ENCODE results near the gene SLC29A4.
A peak's percentile ranks its signal among the peaks of the same experiment; 100 is the strongest.
"Not testable (repeated sequence)": the region's sequence is repeated elsewhere in the genome, so short reads cannot be mapped to it uniquely, and the experiment has no call there.

SLC29A4 gene

DNA sequence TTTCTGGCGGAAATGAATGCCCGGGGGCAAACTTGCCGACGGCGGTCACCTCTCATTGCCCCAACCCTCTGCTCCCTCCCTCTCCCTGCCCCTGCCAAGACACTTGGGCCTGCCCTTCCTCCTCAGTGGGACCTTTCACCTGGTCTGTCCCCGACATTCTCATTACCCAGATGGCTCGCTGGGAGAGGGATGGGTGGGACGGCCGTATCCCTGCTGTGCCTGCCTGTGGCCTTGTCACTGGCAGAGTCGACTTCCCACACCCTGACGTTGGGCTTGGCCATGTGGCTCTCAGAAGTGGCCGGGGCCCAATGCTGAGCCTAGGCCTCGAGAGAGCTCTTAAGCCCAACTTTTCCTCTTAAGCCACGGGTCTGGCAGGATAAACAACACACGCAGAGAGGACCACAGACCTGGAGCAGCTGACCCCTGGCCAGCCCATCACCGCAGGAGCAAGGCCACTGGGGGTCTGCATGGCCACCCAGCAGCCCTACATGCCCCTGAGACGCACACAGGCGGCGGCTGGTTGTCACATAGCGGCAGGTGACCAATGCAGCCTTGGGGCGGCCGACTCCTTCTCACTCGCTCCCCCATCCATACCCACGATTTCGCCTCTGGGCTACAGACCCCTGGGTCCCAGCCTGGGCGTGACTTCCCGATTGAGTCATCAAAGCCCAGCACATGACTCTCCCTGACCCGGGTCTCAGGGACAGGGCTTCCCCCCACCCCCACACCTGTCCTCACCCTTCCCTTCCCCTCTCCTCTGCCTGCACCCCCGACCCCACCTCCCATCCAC lies 40.1 kb downstream of the SLC29A4 start:
- ATAC-seq, result no peak
- Mint-ChIP-seq H3K4me1 (no peaks in the 10 kb centered on the region), H3K4me3 (no peak overlapping the region), H3K9me3 (peaks cover 6% of the 10 kb centered on the region), H3K27ac (no peak overlapping the region), H3K36me3 (peaks cover 70% of the 10 kb centered on the region)
- no peak for DNase-seq (ENCODE audit: low spot score in 2 of 2)

DNA sequence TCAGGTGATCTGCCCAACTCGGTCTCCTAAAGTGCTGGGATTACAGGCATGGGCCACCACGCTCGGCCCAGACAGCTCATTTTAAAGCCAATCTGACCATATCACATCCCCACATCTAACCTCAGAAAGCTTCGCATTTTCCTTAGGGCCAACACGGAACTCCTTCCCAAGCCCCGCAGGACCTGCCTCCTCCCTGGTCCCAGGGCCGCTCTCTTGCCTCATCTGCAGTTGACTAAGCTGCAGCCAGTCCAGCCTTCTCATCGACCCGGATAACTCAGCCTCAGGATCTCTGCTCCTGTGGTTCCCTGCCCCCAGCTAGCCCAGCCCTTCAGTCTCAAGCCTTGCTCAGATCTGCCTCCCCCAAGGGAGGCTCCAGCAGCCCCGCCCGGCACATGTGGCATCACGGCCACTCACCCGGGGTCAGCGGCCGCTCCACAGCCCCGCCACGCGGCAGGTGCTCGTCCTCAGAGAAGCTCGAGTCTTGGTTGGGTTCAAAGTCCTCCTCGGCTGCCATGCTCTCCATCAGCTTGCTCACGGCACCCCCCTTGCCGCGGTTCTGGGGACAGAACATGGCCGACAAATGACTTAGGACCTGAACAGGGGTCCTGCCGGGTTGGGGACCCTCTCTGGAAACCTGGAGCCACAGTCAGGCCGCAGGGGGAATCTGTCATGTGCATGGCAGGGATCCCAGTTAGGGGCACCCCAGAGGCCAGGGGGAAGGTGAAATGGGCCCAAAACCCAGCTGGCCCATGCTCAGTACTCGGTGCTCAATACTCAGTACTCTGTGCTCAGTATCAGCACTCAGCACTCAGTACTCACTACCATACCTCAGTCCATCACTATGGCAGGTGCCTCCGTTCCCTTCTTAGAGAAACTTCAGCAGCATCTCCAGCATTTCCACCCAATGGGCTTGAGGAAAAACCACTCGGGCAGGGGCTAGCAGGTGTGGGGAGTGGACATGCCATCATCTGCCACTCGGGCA lies 41.3 kb downstream of the SLC29A4 start:
- H3K36me3 Mint-ChIP-seq, result peaks cover 68% of the 10 kb centered on the region
- not testable (repeated sequence) for H3K27ac Mint-ChIP-seq; H3K9me3 Mint-ChIP-seq; ATAC-seq; H3K4me1 Mint-ChIP-seq; DNase-seq (ENCODE audit: low spot score in 2 of 2); H3K4me3 Mint-ChIP-seq

DNA sequence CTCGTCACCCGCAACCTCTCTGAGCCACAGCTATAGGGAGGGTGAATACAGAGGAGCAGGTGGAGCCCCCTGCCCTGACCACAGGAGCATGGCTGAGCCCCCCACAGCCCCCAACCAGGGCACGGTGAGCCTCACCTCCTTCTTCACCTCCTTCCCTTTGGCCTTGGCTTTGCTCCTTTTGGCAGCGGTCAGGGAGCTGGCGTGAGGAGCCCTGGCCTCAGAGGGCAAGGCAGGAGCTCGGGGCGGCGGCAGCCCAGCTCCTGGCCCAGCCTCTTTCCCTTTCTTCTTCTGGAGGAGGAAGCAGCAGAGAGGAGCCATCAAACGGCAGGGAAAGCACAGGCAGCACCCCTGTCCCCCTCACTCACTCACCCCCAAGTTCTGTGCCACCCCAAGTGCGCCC lies 42.2 kb downstream of the SLC29A4 start:
- peaks cover 68% of the 10 kb centered on the region for H3K36me3 Mint-ChIP-seq
- ATAC-seq, result no peak

DNA sequence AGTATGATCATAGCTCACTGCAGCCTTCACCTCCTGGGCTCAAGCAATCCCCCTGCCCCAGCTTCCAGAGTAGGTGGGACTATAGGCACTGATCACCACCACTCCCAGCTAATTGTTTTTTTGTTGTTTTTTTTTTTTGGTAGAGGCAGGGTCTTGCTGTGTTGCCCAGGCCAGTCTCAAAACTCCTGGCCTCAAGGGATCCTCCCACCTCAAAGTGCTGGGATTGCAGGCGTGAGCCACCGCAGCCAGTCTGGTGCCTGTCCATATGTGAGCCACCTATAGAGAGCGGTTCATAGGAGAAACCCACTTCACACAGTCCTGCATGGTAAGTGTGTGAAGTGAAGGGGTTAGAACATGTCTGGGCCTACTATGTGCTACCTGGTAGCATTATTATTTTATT lies 47.5 kb downstream of the SLC29A4 start:
- H3K4me1 Mint-ChIP-seq, result peaks cover 28% of the 10 kb centered on the region
- H3K9me3 Mint-ChIP-seq, result no peaks in the 10 kb centered on the region
- no peak overlapping the region for H3K27ac Mint-ChIP-seq
- DNase-seq (ENCODE audit: low spot score in 2 of 2), result no peak
- no peak for ATAC-seq
- H3K36me3 Mint-ChIP-seq, result peaks cover 92% of the 10 kb centered on the region
- no peak overlapping the region for H3K4me3 Mint-ChIP-seq

More for the DNA sequence above, 42.2 kb downstream of the SLC29A4 start:
- no peak overlapping the region for H3K4me3 Mint-ChIP-seq
- no peaks in the 10 kb centered on the region for H3K9me3 Mint-ChIP-seq
- H3K27ac Mint-ChIP-seq, result no peak overlapping the region
- no peaks in the 10 kb centered on the region for H3K4me1 Mint-ChIP-seq
- DNase-seq (ENCODE audit: low spot score in 2 of 2), result no peak

DNA sequence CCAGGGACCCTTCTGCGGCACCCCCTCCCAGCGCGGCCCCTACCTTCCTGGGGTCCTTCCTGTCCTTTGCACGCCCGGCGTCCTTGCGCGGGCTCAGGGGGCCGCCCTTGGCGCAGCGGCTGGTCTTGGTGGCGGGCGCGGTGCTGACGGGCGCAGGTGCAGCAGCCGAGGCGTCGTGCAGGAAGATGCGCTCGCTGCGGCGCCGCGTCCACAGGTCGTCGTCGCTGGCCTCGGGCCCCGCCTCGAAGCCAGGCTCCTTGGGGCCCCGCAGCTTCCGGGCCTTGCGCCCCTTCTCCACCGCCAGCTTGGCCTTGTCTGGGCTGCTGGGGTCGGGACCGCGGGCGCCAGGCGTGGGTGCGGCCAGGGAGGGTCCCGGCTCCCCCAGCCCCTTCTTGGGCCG lies 49.8 kb downstream of the SLC29A4 start:
- H3K4me3 Mint-ChIP-seq, result no peak overlapping the region

DNA sequence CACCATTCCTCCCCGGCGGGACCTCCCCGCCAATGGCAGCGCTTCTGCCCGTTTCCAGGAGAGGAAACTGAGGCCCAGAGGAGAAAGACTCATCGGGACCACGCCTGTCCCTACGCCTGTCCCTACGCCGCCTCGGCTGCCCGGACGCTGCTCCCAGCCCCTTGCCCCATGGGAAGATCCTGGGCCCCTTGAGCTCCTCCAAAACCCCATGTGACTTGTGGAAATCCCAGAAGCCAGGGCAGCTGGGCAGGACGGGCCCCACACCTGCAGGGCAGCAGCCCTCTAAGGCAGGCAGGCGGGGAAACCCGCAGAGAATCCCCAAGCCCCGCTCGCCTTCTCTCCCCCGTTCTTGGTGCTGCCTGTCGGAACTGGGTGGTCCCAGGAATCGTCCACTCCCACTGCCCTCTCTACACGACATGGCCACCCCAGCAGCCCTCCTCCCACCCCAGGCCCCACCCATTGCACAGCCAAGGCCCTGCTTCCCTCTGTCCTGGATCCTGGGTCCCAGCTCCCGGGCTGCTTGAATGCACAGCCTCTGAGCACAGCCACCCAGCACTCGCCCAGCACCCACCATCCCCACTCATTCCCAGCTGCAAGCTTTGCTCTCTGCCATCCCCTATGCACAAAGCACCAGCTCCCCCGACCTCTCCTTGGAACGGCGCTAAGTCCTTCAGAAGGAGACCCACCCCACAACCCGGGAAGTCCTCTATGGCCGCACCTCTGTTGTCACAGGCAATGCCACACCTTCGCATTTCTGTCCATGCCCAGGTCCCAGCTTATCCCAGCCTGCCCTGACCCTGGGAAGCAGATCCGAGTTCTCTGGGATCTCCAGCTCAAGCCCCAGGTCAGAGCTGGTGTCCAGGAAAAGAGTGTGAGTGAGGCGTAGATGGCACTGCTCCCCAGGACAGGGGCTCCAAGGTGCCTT lies 50.6 kb downstream of the SLC29A4 start:
- ATAC-seq, result no peak
- no peak overlapping the region for H3K27ac Mint-ChIP-seq
- H3K36me3 Mint-ChIP-seq, result peaks cover 94% of the 10 kb centered on the region
- H3K4me1 Mint-ChIP-seq, result peaks cover 28% of the 10 kb centered on the region
- DNase-seq (ENCODE audit: low spot score in 2 of 2), result no peak
- H3K4me3 Mint-ChIP-seq, result no peak overlapping the region
- peaks cover 10% of the 10 kb centered on the region for H3K9me3 Mint-ChIP-seq

More for the DNA sequence above, 49.8 kb downstream of the SLC29A4 start:
- DNase-seq (ENCODE audit: low spot score in 2 of 2) (no peak), ATAC-seq (no peak)
- H3K27ac Mint-ChIP-seq, result no peak overlapping the region
- H3K9me3 Mint-ChIP-seq, result peaks cover 7% of the 10 kb centered on the region
- H3K36me3 Mint-ChIP-seq, result peaks cover 92% of the 10 kb centered on the region
- peaks cover 28% of the 10 kb centered on the region for H3K4me1 Mint-ChIP-seq

DNA sequence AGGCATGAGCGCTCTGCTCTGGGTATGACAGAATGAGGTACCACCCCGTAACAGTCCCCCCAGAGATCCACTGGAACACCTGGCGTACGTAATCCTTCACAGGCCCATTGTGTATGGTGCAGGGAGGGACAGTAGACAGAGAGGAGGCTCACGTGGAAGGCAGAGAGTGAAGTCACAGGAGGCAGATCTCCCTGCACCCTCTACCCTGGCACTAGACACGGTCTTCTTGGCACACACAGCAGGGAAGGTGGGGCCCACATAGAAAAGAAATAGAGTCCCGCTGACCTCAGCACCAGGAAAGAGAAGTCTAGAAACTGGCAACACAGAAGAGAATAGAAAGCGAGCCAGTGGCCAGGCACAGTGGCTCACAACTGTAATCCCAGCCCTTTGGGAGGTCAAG lies 51.9 kb downstream of the SLC29A4 start:
- Mint-ChIP-seq H3K27ac (peak overlapping the region; percentile 73), H3K36me3 (peaks cover 94% of the 10 kb centered on the region), H3K9me3 (peaks cover 10% of the 10 kb centered on the region), H3K4me1 (peaks cover 28% of the 10 kb centered on the region), H3K4me3 (no peak overlapping the region)
- DNase-seq (ENCODE audit: low spot score in 2 of 2) (no peak), ATAC-seq (no peak)

DNA sequence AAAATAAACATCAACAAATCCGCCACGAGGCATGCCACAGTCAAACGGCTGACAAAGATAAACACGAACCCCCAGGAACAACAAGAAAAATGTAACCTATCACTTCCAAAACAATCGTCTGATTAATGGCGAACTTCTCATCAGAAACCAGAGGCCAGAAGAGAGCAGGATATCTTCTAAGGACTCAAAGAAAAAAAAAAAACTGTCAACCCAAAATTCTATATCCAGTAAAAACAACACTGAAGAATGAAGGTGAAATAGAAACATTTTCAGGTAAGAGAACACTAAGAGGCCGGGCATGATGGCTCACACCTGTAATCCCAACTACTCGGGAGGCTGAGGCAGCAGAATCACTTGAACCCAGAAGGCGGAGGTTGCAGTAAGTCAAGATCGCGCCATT lies 54.3 kb downstream of the SLC29A4 start:
- no peak overlapping the region for H3K27ac Mint-ChIP-seq
- H3K4me1 Mint-ChIP-seq, result peaks cover 21% of the 10 kb centered on the region
- ATAC-seq, result no peak
- peaks cover 94% of the 10 kb centered on the region for H3K36me3 Mint-ChIP-seq
- DNase-seq (ENCODE audit: low spot score in 2 of 2), result no peak
- peaks cover 10% of the 10 kb centered on the region for H3K9me3 Mint-ChIP-seq
- no peak overlapping the region for H3K4me3 Mint-ChIP-seq

DNA sequence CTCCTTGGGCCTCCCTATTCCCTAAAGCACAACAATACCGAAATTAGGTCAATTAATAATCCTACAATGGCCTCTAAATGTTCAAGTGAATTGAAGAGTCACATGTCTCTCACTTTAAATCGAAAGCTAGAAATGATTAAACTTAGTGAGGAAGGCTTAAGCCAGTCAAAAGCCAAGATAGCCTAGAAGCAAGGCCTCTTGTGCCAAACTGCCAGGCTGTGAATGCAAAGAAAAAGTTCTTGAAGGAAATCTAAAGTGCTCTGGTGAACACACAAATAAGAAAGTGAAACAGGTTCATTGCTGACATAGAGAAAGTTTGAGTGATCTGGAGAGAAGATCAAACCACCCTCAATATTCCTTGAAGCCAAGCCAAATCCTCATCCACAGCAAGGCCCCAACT lies 57.2 kb downstream of the SLC29A4 start:
- H3K9me3 Mint-ChIP-seq, result peaks cover 12% of the 10 kb centered on the region
- no peak overlapping the region for H3K27ac Mint-ChIP-seq
- DNase-seq (ENCODE audit: low spot score in 2 of 2), result no peak
- H3K36me3 Mint-ChIP-seq, result peaks cover 100% of the 10 kb centered on the region
- no peak overlapping the region for H3K4me3 Mint-ChIP-seq
- ATAC-seq, result no peak
- H3K4me1 Mint-ChIP-seq, result peaks cover 6% of the 10 kb centered on the region

DNA sequence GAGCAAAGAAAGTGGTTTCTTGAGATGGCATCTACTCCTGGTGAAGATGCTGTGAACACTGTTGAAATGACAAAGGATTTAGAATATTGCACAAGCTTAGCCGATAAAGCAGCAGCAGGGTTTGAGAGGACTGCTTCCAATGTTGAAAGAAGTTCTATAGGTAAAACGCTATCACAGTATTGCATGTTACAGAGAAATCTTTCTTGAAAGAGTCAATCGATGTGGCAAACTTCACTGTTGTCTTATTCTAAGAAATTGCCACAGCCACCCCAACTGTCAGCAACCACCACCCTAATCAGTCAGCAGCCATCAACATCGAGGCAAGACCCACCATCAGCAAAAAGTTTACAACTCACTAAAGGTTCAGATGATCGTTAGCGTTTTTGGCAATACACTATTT lies 59.9 kb downstream of the SLC29A4 start:
- H3K4me3 Mint-ChIP-seq, result no peak overlapping the region
- peaks cover 90% of the 10 kb centered on the region for H3K36me3 Mint-ChIP-seq
- peaks cover 4% of the 10 kb centered on the region for H3K9me3 Mint-ChIP-seq
- no peak for ATAC-seq
- H3K27ac Mint-ChIP-seq, result no peak overlapping the region
- DNase-seq (ENCODE audit: low spot score in 2 of 2), result no peak
- H3K4me1 Mint-ChIP-seq, result peaks cover 6% of the 10 kb centered on the region

DNA sequence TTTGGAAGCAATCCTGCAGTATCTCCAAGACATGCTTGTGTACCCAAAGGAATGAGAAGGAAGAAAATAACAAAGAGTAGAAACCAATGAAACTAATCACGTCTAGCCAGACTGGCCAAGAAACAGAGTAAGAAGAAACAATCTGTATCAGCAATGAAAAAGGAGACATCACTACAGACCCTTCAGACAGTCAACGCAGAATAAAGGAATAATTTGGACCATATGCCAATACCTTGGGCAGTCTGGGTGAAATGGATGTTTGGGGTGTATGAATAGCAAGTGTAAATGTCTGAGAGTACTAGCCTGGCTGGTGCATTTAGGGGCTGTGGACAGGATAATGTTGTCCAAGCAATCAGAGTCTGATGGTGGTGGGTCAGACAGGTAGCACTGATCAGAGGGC lies 61.1 kb downstream of the SLC29A4 start:
- peaks cover 78% of the 10 kb centered on the region for H3K36me3 Mint-ChIP-seq
- ATAC-seq (no peak), DNase-seq (ENCODE audit: low spot score in 2 of 2) (no peak)
- H3K4me3 Mint-ChIP-seq, result no peak overlapping the region
- no peak overlapping the region for H3K27ac Mint-ChIP-seq
- H3K4me1 Mint-ChIP-seq, result peaks cover 6% of the 10 kb centered on the region
- H3K9me3 Mint-ChIP-seq, result peaks cover 2% of the 10 kb centered on the region

DNA sequence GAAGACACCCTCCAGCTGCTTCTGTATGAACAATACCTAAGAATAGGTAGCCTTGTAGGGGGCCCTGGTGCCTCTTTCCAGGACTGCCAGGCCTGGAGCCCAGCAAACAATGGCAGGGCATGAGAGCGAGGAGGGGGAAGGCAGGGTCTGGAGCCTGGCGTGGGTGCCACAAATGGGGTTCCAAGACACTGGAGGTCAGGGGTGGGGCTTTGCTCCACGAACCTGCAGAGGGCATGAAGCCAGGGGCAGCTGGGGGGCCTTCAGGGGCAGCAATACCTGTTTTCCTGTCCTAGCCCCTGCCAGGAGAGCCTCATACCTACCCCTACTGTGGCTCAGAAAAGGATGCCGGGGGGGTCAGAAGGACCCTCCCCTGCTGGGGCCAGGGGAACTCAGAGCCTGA lies 61.6 kb downstream of the SLC29A4 start:
- Mint-ChIP-seq H3K4me3 (no peak overlapping the region), H3K4me1 (peaks cover 6% of the 10 kb centered on the region), H3K36me3 (peaks cover 73% of the 10 kb centered on the region), H3K27ac (no peak overlapping the region), H3K9me3 (peaks cover 2% of the 10 kb centered on the region)
- no peak for DNase-seq (ENCODE audit: low spot score in 2 of 2)
- ATAC-seq, result no peak

DNA sequence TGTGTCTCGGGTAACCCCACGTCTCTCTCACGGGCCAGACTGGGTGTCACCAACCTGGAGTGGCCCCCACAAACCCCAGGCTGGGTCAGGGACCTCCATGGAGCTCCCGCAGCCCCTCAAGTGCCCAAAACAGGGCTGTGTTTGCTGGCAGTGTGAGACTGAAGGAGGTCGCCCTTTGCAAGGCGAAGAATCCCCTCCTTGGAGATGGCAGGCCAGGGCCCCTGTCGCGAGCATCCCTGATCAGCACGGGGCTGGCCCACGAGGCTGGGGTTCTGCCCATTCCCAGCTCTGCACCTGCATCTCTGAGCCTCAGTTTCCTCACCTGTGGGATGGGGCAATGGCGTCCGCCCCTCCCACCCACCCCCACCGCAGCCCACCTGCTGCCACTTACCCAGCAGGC lies 62.4 kb downstream of the SLC29A4 start:
- Mint-ChIP-seq H3K4me1 (peaks cover 2% of the 10 kb centered on the region), H3K9me3 (peaks cover 2% of the 10 kb centered on the region), H3K27ac (no peak overlapping the region), H3K4me3 (no peak overlapping the region), H3K36me3 (peaks cover 65% of the 10 kb centered on the region)
- ATAC-seq (no peak), DNase-seq (ENCODE audit: low spot score in 2 of 2) (no peak)

DNA sequence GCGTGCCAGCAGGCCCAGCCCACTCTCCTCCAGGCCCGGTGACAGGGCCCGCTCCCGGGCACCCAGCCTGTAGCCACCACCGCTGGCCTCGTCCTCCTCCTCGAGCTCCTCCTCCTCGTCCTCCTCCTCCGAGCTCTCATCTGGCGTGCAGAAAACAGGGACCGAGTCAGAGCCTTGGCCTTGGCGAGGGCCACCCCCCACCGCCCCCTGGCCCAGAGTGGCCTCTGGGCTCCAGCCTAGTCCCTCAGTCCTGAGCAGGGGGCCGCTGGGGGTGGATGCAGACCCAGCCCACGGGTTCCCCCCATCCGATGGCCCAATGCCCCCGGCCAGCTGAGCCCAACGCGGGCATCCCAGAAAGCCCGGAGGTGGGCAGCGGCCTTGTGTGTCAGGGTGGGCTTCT lies 62.9 kb downstream of the SLC29A4 start:
- Mint-ChIP-seq H3K9me3 (peaks cover 2% of the 10 kb centered on the region), H3K4me1 (no peaks in the 10 kb centered on the region), H3K27ac (no peak overlapping the region), H3K36me3 (peaks cover 64% of the 10 kb centered on the region), H3K4me3 (no peak overlapping the region)
- no peak for DNase-seq (ENCODE audit: low spot score in 2 of 2)
- ATAC-seq, result no peak

Measured in stimulated activated effector memory CD8-positive, alpha-beta T cell treated with anti-CD3 and anti-CD28 coated beads, Interleukin-12 subunit alpha, Interleukin-12 subunit beta, amount 100 ng/mL, for 72 hours (primary cell).